Loucy (cell line): ENCODE measurements around the gene LRRC4C.

Experiments
- H2AFZ ChIP-seq: fragments of 200-600 bp; sonication (generic); 2 replicates; pipeline ENCODE4 v1.6.0; 2016; ENCODE audit warnings: antibody characterized with exemption, mild to moderate bottlenecking, low read length, moderate library complexity
- H3F3A ChIP-seq: fragments of 200-600 bp; 2 replicates; pipeline ENCODE4 v1.6.0; 2016; ENCODE audit warnings: antibody characterized with exemption, low read depth, mild to moderate bottlenecking
- H3K27me3 ChIP-seq: fragments of 200-600 bp; sonication (generic); 2 replicates; pipeline ENCODE4 v1.6.1; 2014; ENCODE audit warnings: low read length, mild to moderate bottlenecking; ENCODE audit not compliant: insufficient read depth, poor library complexity, severe bottlenecking
- H3K36me3 ChIP-seq: fragments of 200-600 bp; sonication (generic); 2 replicates; pipeline ENCODE4 v1.6.1; 2016; ENCODE audit warnings: low read length; ENCODE audit not compliant: insufficient read depth
- H3K4me1 ChIP-seq: fragments of 200-600 bp; sonication (generic); 2 replicates; pipeline ENCODE4 v1.5.1; 2014; ENCODE audit warnings: low read length, mild to moderate bottlenecking; ENCODE audit not compliant: insufficient read depth, poor library complexity, severe bottlenecking
- H3K4me2 ChIP-seq: fragments of 200-600 bp; sonication (generic); 2 replicates; pipeline ENCODE4 v1.6.0; 2014; ENCODE audit warnings: antibody characterized with exemption, low read length, low read depth, mild to moderate bottlenecking; ENCODE audit not compliant: poor library complexity, severe bottlenecking
- H3K4me3 ChIP-seq: fragments of 200-600 bp; sonication (generic); 2 replicates; pipeline ENCODE4 v1.5.1; 2014; ENCODE audit warnings: low read length, mild to moderate bottlenecking, mixed read lengths; ENCODE audit not compliant: poor library complexity, severe bottlenecking
- H3K79me2 ChIP-seq: fragments of 200-600 bp; sonication (generic); 2 replicates; pipeline ENCODE4 v1.6.1; 2014; ENCODE audit warnings: low read length; ENCODE audit not compliant: insufficient read depth
- H3K9ac ChIP-seq: fragments of 200-600 bp; sonication (generic); 2 replicates; pipeline ENCODE4 v1.6.0; 2014; ENCODE audit warnings: mild to moderate bottlenecking, low read depth, low read length, moderate library complexity; ENCODE audit not compliant: poor library complexity, severe bottlenecking
- H3K9me2 ChIP-seq: fragments of 200-600 bp; sonication (generic); replicated peaks from 2 replicates; pipeline ENCODE4 v1.6.1; 2016; ENCODE audit warnings: low read depth, low read length, mixed read lengths
- H3K9me3 ChIP-seq: fragments of 200-600 bp; sonication (generic); 2 replicates; pipeline ENCODE4 v1.6.1; 2014; ENCODE audit warnings: mild to moderate bottlenecking, antibody characterized with exemption, low read length, low read depth; ENCODE audit not compliant: insufficient read depth
- H4K20me1 ChIP-seq: fragments of 200-600 bp; sonication (generic); 2 replicates; pipeline ENCODE4 v1.6.0; 2014; ENCODE audit warnings: antibody characterized with exemption, low read length, mild to moderate bottlenecking; ENCODE audit not compliant: insufficient read depth, poor library complexity, severe bottlenecking
- EZH2phosphoT487 ChIP-seq: fragments of 200-600 bp; IDR thresholded peaks from 2 replicates; pipeline ENCODE4 v1.6.1; 2018; ENCODE audit warnings: antibody characterized with exemption, mild to moderate bottlenecking, moderate library complexity, borderline replicate concordance
- TF ChIP-seq, protein P1 (sequence below): fragments of 200-600 bp; sonication (generic); conservative IDR thresholded peaks from 2 replicates; pipeline ENCODE4 v1.5.1; 2014; ENCODE audit warnings: mild to moderate bottlenecking, antibody characterized with exemption, low read length

The LRRC4C gene

DNA sequence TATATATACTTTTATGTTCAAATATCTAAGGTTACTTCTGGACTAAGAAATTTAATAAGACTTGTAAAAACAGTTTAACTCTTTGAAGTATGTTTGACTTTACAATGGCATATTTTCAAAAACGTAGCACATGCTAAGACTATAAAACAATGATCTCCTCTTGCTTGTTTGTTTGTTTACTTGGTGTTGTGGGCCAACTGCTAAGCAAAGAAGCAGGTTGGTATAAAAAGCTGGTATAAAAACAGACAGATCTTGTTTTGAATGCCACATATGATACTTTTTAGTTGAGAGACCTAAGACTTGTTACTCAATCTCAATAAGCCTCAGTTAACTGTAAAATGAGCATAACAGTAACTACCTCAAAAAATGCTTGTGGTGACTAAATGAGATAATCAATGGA is 1206.3 kb downstream of the LRRC4C start:
- Histone ChIP-seq H3K9me3 (no peaks in the 10 kb centered on the region), H3K36me3 (no peaks in the 10 kb centered on the region), H3K9me2 (no peaks in the 10 kb centered on the region), H3K79me2 (no peaks in the 10 kb centered on the region), H3K4me1 (no peaks in the 10 kb centered on the region), H3K9ac (no peak overlapping the region), H3K27me3 (no peaks in the 10 kb centered on the region), H3K4me3 (no peak overlapping the region), H4K20me1 (no peaks in the 10 kb centered on the region), H3F3A (no peaks in the 10 kb centered on the region), H2AFZ (no peak overlapping the region), H3K4me2 (no peak overlapping the region)
- TF ChIP-seq, protein P1, sequence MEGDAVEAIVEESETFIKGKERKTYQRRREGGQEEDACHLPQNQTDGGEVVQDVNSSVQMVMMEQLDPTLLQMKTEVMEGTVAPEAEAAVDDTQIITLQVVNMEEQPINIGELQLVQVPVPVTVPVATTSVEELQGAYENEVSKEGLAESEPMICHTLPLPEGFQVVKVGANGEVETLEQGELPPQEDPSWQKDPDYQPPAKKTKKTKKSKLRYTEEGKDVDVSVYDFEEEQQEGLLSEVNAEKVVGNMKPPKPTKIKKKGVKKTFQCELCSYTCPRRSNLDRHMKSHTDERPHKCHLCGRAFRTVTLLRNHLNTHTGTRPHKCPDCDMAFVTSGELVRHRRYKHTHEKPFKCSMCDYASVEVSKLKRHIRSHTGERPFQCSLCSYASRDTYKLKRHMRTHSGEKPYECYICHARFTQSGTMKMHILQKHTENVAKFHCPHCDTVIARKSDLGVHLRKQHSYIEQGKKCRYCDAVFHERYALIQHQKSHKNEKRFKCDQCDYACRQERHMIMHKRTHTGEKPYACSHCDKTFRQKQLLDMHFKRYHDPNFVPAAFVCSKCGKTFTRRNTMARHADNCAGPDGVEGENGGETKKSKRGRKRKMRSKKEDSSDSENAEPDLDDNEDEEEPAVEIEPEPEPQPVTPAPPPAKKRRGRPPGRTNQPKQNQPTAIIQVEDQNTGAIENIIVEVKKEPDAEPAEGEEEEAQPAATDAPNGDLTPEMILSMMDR = no peak
- no peak for TF ChIP-seq EZH2phosphoT487

DNA sequence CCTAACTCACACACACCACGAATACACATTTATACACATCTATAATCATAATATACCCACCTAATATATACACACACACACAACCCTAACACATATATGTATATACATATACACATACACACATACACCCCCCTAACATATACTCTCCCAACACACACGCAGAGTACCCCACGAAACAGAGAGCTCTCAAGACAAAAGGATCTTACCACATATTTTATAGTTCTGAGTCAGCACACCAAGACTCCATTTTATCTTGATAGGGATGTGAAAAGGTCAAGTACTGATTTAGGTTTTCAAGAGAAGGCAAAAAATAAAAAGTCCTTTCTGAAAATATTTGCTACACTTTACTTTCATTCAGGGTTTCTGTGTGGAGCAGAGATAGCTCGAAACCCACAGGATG is 1207.2 kb downstream of the LRRC4C start:
- H3K9me3 ChIP-seq = no peaks in the 10 kb centered on the region
- no peak overlapping the region for H3K4me2 ChIP-seq
- no peak overlapping the region for H3K9ac ChIP-seq
- H3K79me2 ChIP-seq = no peaks in the 10 kb centered on the region
- H3K9me2 ChIP-seq = no peaks in the 10 kb centered on the region
- TF ChIP-seq, protein P1 = no peak
- no peak for TF ChIP-seq EZH2phosphoT487
- no peaks in the 10 kb centered on the region for H3K27me3 ChIP-seq
- no peak overlapping the region for H2AFZ ChIP-seq
- no peaks in the 10 kb centered on the region for H3K36me3 ChIP-seq
- no peaks in the 10 kb centered on the region for H4K20me1 ChIP-seq
- H3K4me3 ChIP-seq = no peak overlapping the region
- no peaks in the 10 kb centered on the region for H3F3A ChIP-seq
- H3K4me1 ChIP-seq = no peaks in the 10 kb centered on the region

DNA sequence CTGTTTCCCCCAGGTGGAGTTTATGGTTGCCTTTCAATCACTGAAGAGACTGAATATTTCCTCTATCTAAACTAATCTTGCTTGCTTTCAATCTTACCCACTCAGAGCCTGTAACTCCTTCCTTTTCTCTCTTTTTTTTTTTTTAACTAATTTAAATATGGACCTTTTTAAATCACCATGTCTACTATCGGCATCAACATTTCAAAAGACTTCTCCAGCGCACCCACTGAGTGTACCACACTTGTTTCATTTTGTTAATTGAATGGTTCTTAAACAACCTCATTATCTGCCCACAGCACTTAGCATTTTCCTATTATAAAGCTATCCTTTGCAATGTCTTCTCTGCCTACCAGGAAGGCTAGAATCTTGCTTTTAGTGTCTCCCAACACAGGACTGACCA is 1212.5 kb downstream of the LRRC4C start:
- TF ChIP-seq, protein P1 = no peak
- TF ChIP-seq EZH2phosphoT487 = no peak
- Histone ChIP-seq H2AFZ (no peak overlapping the region), H3K4me2 (no peak overlapping the region), H3K9me3 (no peaks in the 10 kb centered on the region), H3K9ac (no peak overlapping the region), H3K4me1 (no peaks in the 10 kb centered on the region), H3K36me3 (no peaks in the 10 kb centered on the region), H3K9me2 (no peaks in the 10 kb centered on the region), H3K4me3 (no peak overlapping the region), H3F3A (no peaks in the 10 kb centered on the region), H3K27me3 (no peaks in the 10 kb centered on the region), H4K20me1 (no peaks in the 10 kb centered on the region), H3K79me2 (no peaks in the 10 kb centered on the region)
